ENCODE results near the gene DNAJC16. TPM values are rescaled to one million over a fixed set of nuclear protein-coding genes. Genes with fewer than 3 reads are reported as not detected.

DNAJC16 gene
- total and polyA plus RNA-seq, 8 donors, result 15.9 to 26.3 (median 19.8) TPM

DNA sequence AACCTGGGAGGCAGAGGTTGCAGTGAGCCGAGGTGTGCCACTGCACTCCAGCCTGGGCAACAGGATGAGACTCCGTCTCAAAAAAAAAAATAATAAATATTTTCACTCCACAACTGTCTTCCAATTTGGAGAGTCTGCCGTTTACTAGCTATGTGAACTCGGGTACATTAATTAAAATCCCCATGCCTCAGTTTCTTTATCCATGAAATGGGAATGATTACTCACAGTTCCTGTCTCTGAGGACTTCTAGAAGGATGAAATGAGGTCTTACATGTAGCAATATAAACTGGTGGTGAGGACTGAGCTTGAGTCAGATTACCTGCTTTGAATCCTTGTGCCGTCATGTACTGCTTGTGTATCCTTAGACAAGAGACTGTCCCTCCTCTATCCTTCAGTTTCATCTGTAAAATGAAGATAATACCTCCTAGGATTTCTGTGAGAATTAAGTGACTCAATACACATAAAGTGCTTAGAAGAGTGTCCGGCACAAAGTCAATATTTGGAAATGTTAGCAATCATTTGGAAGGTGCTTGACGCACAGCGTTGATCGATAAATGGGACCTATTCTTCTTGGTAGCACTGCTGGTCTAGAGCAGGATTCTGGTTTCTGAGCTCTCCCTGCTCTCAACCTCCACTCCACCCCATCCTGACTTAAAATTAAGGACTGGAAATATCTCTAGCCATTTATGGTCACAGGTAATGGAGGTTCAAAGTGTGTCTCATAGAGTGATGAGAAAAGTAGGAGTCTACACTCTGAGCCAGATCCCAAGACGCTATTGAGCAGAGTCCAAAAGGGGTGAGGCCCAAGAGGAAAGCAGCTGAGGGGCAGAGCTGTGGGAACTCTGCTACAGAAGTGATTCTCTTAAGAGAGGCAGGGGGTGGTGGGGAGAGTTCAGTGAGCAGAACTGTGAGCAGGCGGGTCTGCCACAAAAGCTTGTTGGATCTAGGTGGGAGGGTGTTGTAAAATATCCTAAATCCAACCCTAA is 79.0 kb downstream of the DNAJC16 start:
- Histone ChIP-seq H3K9me3 (no peaks in the 10 kb centered on the region), H3K4me3 (no peak overlapping the region), H3K27ac (no peak overlapping the region), H3K4me1 (peaks cover 0 to 23% of the 10 kb centered on the region in 2 donors), H3K27me3 (no peaks in the 10 kb centered on the region), H3K36me3 (no peaks in the 10 kb centered on the region)
- ATAC-seq (no peak), DNase-seq (no peak)
- intact Hi-C loops (cut with DNase I), result no loop called here
- TF ChIP-seq CTCF (IDR thresholded peaks at IDR 0.05), result no peak

DNA sequence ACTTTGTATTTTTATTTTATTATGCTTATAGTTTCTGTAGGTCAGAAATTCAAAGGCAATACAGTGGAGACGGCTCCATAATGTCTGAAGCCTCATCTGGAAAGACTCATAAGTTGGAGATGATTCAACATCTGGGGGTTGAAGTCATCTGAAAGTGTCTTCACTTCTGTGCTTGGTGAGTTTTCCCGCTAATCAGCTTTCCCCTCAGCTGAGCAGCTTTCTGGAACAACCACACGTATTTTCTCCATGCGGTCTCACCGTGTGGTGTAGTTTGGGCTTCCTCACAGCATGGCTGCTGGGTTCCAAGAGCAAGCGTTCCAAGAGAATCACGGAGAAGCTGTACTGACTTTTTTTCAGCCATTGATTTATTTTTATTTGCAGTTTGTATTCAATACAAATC is 83.0 kb downstream of the DNAJC16 start:
- Histone ChIP-seq H3K9me3 (no peaks in the 10 kb centered on the region), H3K4me3 (no peak overlapping the region), H3K27ac (no peak overlapping the region), H3K36me3 (no peaks in the 10 kb centered on the region), H3K4me1 (no peaks in the 10 kb centered on the region), H3K27me3 (no peaks in the 10 kb centered on the region)
- DNase-seq (no peak), ATAC-seq (no peak)
- TF ChIP-seq CTCF (IDR thresholded peaks at IDR 0.05), result no peak
- intact Hi-C loops (cut with DNase I), result no loop called here

DNA sequence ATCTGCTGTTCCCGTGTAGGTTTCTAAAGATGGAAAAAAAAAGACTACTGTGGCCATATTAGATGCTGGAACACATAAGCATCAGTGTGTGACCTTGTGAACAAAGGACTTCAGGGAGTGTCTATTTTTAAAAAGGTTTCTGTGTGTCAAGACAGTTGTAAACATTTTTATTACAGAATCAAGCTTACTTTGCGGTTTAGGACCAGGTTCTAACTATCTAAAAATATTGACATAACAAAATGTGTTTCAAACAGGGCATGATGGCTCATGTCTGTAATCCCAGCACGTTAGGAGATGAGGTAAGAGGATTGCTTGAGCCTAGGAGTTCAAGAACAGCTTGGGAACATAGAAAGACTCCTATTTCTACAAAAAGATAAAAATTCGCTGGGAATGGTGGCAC is 83.5 kb downstream of the DNAJC16 start:
- TF ChIP-seq CTCF (IDR thresholded peaks at IDR 0.05), result no peak
- intact Hi-C loops (cut with DNase I), result no loop called here
- no peak for DNase-seq
- Histone ChIP-seq H3K9me3 (no peaks in the 10 kb centered on the region), H3K4me3 (no peak overlapping the region), H3K36me3 (no peaks in the 10 kb centered on the region), H3K27ac (no peak overlapping the region), H3K4me1 (no peaks in the 10 kb centered on the region), H3K27me3 (no peaks in the 10 kb centered on the region)
- no peak for ATAC-seq

DNA sequence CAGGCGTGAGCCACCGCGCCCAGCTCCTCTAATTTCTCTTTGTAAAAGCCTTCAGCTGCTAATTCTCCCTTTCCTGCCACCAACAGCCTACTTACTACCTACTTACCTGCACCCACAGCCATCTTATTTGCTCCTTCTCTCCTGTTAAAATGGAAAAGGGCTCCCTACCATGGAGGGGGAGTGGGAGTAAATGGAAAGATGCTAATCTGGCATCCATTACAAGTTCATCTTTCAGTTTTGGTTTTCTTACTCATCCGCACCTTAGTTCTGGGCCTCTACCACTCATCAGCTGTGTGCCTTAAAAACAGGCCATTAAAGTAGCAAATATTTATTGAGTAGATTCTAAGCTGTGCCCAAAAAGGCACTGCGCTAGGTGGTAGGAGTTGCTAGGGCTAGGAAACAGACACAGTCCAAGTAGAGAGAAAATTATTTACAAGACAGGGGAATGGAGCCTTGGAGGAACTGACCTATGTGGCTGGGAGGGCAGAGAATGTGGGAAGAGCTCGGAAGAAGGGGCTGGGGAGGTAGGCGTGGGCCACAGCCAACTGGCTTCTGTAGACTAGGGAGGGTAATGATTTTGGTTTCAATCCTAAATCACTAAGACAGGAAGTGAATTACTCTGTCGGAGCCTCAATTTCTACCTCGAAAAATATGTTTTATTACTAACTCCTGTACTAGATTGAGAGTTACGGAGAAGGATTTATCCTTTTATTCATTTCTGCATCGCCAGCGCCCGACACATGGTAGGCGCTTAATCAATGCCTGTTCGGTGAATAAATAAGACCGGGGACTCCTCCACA is 89.9 kb downstream of the DNAJC16 start:
- TF ChIP-seq CTCF (IDR thresholded peaks at IDR 0.05), result no peak
- H3K36me3 ChIP-seq, result no peaks in the 10 kb centered on the region
- intact Hi-C loops (cut with DNase I), result no loop called here
- H3K27ac ChIP-seq, result peak overlapping the region; percentile 89 to 98
- H3K9me3 ChIP-seq, result no peaks in the 10 kb centered on the region
- ATAC-seq (peak; percentile 4), DNase-seq (no peak)
- no peaks in the 10 kb centered on the region for H3K27me3 ChIP-seq
- peak overlapping the region; percentile 15 to 92 for H3K4me3 ChIP-seq
- H3K4me1 ChIP-seq, result peaks cover 19 to 45% of the 10 kb centered on the region in 2 donors

Data from left lung (tissue), 10 donors.